AML-193 (cell line): ENCODE data around the gene OTOGL.
"Not testable (repeated sequence)": the region's sequence is repeated elsewhere in the genome, so short reads cannot be mapped to it uniquely, and the experiment has no call there.

Experiments used
- DNase-seq, 2 experiments: peaks; one replicate each; lab custom pipeline; 2025; lab: John Stamatoyannopoulos, UW

The OTOGL gene

DNA sequence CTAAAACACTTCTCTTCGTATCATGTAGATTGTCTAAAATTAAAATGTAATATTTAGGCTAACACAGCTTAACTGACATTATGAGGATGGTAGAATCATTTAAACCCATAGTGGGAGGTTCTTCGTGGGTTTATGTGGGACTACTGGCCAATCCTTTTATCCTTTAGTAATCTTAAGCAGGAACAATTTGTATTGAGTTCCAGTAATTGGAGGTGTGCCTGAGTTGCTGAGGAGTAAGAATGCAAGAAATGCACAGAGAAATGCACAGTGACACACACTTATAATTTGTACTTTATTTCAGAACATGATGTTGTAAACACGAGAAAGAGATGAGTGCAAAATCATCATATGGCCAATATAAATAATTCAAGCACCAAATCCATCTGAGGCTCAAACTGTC lies 22.3 kb downstream of the OTOGL start:
- DNase-seq = no peak

DNA sequence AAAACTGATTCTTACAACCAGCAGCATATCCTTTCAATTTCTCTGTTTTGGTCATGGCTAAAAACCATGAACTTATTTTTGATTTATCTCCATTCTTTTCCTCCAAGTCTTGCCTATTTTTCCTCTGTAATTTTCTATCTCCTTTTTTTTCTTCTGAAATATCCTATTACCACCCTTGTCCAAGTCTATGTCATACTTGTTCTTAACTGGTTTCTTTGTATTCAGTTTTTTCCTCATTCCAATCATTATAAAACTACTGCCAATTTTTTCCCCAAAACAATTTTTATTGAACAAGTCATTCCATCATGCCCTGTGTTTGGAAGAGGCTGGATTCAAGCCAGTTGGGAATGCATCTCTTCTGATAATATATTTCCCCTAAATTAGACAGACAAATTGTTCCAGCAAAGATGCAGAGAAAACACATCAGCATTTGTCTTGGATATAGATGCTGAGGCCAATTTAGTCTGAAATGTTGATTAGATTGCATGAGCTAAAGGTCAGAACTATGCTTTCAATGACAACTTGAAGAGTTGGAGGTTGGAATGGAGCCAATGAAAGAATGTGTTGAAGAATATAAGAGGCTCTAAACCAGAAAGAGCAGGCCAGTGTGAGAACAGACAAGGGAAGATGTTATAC lies 30.7 kb downstream of the OTOGL start:
- DNase-seq = no peak

DNA sequence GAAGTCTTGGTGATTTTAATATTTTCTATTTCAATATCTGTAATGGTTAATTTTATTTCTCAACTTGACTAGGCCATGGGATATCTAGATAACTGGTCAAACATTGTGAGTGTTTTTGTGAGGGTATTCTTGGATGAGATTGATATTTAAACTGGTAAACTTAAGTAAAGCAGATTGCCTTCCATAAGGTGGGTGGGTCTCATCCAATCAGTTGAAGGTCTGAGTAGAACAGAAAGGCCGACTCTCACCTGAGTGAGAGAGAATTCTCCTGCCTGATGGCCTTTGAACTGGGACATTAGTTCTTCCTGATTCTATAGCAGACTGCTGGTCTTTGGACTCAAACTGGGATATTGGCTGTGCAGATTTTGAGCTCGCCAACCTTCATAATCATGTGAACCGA lies 36.3 kb downstream of the OTOGL start:
- no peak for DNase-seq

DNA sequence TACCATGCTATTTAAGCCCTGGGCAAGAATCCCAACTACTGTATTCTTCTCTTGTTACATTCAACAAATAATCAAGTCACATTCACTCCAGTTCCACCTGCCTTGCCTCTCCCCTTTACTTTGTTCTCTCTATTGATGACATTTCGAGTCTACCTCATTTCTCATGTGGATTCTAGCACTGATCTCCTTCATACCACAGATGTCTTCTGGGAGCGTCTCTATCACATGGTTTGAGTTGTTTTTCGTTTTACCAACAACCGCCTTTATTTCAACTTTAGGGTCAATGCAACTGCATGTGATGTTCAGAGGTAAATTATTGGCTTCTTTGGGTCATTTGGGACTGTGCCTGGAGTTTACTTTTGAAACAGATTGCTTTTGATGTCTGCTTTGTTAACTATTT lies 40.7 kb downstream of the OTOGL start:
- no peak for DNase-seq

DNA sequence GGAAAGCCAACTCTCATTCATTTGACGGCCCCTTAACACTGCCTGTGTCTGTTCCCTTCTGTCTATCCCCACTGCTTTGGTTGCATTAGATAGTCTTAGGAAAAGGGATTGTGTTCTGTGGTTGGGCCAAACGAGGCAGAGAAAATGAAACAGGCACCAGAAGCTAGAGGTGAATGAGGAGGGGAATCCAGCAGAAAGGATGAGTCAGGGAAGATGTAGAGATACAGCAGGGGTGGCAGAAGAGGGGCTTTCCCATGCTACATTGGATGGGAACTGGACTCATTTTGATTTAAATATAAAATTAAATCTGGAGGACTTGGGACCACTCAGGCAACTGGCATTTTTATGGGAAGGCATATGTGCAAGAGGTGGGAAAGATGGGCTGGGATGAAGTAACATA lies 43.3 kb downstream of the OTOGL start:
- no peak for DNase-seq

DNA sequence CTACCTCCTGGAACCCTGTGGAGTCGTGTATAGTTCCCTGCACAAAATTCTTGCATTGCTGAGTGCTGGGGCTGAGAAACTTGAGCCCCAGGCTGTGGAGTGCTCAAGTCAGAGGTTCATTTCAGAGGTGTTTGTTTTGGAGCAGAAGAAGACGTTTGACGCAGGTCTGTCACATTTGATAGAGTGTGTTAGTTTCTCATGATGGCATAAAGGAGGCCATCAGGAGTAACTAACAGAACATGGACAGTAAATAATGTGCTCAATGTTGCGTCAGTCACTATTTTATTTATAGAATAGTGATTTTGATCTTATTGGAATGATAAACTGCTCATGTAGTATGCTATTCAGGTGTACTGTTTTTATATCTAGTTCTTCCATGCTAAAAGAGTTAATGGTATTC lies 44.2 kb downstream of the OTOGL start:
- DNase-seq = no peak

DNA sequence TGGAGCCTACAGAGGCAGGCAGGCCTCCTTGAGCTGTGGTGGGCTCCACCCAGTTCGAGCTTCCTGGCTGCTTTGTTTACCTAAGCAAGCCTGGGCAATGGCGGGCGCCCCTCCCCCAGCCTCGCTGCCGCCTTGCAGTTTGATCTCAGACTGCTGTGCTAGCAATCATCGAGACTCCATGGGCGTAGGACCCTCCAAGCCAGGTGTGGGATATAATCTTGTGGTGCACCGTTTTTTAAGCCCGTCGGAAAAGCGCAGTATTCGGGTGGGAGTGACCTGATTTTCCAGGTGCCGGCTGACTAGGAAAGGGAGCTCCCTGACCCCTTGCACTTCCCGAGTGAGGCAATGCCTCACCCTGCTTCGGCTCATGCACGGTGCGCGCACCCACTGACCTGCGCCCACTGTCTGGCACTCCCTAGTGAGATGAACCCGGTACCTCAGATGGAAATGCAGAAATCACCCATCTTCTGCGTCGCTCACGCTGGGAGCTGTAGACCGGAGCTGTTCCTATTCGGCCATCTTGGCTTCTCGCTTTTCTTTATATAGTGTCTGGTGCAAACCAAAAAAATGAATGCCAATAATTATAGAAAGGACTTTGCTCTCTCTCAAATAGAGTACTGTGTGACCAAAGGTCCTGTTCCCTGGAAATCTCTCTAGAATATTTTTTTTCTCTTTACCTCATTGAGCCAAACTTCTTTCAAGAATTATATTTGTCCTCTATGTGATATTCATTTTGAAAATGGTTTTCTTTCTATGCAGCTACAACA lies 50.4 kb downstream of the OTOGL start:
- DNase-seq = not testable (repeated sequence)

DNA sequence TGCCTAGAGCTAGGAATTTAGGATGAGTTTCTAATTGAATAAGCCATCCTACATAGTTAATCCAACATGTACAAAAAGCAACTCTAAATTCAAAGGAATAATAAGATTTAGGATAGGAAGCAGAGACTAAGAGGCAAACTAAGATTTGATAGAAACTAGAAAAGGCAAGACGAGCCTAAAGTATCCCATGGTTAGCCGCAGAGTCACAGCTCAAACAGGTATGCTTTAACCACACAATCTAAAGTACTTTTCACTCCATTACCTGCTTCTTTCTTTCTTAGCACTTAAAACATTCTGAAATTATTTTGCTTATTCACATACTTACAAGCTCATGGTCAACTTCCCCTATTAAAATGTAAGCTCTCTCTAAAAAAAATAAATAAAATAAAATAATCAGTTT lies 51.8 kb downstream of the OTOGL start:
- no peak for DNase-seq

DNA sequence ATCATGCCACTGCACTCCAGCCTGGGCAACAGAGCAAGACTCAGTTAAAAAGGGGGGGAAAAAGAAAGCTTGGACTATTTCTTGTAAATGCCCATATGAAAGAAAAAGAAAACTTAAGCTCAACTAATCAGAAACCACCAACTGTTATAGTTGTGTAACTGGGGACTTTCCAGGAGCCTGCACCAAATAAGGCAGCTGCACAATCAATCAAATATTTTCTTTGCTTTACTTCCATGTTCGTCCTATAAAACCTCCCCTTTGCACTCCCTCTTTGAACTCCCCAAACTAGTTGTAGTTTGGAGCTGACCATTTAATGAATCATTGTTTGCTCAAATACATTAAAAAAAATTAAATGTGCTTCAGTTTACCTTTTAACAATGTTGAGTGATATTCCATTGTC lies 54.9 kb downstream of the OTOGL start:
- no peak for DNase-seq

DNA sequence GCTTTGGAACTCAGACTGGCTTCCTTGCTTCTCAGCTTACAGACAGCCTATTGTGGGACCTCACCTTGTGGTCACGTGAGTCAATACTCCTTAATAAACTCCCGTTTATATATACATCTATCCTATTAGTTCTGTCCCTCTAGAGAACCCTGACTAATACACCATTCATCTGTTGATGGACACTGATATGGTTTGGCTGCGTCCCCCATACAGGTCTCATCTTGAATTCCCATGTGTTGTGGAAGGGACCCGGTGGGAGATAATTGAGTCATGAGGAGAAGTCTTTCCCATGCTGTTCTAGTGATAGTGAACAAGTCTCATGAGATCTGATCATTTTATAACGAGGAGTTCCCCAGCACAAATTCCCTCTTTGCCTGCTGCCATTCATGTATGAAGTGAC lies 57.0 kb downstream of the OTOGL start:
- no peak for DNase-seq

DNA sequence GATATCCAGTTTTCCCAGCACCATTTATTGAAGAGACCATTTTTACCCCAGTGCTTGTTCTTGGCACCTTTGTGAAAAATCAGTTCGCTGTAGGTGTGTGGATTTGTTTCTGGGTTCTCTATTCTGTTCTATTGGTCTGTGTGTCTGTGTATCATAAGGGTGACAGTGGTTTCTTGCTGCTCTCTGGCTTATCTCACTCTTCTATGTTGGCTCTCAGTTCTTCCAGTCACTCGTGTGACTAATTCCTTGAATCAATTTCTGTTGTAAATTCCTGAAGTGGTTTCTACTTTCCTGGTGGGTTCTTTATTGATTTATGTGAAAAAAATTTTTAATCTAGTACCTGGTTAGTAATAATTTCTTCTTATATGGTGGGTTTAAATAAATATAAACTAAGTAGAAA lies 58.3 kb downstream of the OTOGL start:
- DNase-seq = no peak

DNA sequence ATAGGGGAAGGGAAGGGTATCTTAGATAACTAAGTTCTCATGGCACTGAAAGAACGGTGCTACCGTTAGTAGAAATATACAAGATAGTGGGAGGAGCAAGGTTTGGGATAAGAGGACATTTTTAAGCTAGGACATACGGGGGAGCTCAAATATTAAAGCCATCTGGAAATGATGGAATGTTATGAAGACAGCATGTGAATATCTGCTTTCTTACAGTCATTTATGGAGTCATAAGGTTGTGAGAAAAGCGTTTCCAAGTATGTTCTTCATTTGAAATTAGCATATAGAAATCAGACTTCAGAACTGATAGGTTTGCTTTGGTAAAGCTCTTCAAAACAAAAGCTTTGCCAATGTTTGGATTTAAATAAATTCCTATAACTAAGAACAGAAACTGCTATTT lies 62.3 kb downstream of the OTOGL start:
- no peak for DNase-seq

DNA sequence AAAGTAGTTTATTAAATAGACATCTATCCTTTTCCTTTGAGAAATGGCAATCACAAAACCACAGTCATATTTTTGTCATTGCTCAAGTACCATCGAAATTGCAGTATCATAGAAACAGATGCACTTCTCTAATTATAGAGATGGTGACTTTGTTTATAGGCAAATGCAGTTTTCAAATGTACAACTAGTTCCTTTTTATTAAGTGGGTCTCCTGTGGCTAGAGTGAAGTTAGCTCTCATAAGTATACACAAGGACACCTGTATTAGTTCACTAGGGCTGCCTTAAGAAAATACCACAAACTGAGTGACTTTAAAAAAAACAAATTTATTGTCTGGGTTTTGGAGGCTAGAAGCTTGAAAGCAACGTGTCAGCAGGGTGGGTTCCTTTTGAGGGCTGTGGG lies 62.8 kb downstream of the OTOGL start:
- no peak for DNase-seq

DNA sequence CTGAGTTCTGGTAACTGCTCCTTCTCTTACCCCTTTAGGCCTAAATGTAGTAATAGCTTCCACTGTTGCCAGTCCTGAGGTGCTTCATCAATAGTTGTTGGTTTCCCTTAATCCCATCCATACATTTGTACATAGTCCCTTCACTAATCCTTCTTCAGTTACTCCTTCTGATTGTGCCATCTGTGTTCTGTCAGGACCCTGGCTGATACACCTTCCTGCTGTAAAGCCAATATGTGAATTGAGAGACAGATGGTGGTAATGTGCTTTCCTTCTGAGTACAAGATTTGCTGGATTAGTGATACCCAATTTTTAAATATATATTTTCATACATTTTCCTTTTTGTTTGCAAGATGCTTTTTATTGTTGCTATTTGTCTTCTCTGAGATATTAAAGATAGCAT lies 66.4 kb downstream of the OTOGL start:
- DNase-seq = no peak

DNA sequence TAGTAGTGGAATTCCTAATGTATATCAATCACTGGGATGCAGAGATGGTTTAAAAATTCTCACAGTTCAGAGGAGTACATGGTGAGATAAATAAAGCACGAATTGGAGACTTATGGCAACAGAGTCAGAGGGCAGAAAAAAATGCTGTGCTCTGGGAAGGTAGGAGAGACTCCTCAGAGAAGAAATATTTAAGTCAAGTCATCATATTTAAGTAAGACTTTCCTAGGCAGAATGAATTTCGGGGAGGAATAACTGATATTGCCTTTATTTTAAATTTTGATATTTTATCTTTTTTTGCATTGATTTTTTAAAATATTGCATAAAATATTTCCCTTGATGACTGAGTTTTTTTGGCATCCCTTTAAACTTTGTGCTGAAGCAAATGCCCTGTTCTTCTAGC lies 67.4 kb downstream of the OTOGL start:
- DNase-seq = no peak

DNA sequence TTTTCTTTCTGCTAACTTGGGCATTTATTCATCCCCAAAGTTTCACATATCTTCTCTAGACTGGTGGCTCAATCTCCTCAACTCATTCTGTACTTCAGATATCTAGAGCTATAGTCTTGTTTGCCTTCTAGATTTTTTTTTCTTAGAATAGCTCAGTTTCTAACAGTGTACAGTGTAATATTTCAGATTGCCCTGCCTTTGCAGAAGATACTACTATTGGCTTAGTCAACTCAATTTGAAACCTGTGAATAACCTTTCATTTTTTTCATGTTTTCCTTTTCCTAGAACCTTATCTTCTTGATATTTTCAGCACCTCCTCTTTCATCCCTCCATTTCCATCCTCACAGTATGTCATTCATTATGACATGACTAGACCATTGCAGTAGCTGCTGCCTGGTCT lies 69.6 kb downstream of the OTOGL start:
- DNase-seq = no peak

DNA sequence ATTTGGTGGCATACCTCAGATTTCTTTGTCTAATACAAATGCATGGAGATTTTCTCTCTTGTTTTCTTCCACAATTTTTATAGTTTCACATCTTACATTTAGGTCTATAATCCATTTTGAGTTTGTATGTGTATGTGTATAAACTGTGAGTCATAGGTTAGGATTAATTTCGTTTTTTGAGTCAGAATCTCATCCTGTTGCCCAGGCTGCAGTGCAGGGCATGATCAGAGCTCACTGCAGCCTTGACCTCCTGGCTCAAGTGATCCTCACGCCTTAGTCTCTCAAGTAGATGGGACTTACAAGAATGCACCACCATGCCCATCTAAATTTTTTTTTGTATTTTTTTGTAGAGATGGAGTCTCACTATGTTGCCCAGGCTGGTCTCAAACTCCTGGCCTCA lies 71.6 kb downstream of the OTOGL start:
- DNase-seq = no peak

DNA sequence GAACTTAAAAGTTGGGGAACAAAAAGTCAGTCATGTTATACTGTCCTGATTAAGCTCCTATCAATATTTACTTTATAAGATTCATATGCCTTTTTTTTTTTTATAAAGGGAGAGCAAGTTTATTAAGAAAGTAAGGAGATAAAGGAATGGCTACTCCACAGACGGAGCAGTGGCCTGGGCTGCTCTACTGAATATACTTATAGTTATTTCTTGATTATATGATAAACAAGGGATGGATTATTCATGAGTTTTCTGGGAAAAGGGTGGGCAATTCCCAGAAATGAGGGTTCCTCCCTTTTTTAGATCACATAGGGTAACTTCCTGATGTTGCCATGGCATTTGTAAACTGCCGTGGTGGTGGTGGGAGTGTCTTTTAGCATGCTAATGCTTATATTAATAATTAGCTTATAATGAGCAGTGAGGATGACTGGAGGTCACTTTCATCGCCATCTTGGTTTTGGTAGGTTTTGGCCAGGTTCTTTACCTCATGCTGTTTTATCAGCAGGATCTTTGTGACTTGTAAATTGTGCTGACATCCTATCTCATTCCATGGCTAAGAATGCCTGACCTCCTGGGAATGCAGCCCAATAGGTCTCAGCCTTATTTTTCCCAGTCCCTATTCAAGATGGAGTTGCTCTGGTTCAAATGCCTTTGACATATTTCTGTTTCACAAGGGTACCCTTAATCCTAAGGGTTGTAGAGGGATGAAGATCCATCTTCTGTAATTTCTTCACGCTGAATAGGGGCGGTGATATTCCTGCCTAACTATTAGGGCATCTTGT lies 73.9 kb downstream of the OTOGL start:
- no peak for DNase-seq

DNA sequence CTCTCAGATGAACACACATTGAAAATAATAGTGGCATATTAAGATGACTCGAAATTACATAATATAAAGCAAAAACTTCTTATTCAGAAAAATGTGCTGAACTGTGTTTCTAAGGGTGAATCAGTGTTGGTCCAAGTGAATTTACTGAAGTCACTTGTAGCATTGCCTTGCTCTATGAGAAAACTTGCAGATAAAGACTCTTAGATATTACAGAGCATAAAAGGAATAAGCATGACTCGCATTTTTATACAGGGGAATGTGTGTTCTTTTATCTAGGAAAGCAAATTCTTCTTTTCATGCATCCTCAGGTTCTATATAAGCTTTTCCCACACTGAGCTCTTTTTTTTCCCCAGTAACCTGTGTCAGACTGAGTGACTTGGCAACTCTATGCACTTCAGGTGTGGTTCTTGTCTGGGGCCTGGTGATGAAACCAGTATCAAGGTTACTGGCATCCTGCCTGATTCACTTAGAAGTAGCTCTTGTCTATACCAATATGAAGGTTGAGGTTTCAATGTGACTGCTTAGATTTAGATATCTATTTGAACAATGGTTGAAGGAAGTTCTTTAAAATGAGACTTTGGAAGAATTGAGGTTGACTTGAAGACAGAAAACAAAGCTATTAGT lies 76.1 kb downstream of the OTOGL start:
- no peak for DNase-seq

DNA sequence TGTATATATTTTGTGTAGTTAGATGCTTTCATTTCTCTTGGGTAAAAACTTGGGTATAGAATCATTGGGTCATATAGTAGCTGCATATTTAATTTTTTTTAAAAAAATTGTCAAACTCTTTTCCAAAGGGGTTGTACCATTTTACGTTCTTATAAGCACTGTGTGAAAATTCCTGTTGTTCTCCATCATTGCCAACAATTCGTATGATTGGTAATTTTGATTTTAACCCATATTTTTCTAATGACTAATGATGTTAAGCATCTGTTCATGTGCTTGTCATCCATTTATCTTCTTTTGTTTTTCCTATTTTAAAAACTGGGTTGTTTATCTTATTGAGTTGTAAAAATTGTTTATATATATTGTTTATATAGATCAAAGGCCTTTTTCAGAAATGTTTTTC lies 77.4 kb downstream of the OTOGL start:
- no peak for DNase-seq

DNA sequence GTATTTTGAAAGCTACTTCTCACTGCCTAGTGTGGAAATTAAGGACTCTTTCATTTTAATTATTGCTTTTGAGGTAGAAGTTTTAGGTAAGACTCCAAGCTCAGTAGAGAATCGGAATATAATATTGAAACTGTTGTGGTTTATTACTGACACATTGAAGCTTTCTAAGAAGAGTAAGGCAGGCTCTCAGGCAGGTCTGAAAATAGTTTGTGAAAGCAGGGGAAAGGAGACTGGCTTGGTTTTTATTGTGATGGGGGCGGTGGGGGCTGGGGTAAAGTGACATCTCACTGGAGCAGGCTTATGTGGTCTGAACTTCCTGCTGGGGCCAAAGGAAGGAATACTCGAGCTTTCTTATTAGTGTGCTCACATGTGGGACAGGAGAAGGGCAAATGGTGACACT lies 79.5 kb downstream of the OTOGL start:
- no peak for DNase-seq

DNA sequence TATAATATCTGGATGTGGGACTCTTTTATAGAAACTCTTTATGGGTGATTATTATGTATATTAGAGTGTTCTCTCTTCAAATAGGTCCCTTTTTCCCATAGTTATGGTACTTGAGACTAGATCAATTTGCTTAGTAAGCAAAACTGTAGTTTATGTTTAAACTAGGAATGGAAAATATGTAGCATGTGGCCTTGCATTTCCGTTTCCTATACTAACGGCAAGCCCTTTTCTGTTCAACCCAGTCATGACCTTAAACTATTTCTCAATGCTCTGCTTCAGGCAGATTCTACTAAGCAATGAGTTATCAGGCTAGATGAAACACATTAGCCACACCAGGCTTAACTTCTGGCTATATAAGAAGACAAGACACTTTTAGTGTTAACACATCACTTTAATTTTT lies 84.6 kb downstream of the OTOGL start:
- DNase-seq = no peak

DNA sequence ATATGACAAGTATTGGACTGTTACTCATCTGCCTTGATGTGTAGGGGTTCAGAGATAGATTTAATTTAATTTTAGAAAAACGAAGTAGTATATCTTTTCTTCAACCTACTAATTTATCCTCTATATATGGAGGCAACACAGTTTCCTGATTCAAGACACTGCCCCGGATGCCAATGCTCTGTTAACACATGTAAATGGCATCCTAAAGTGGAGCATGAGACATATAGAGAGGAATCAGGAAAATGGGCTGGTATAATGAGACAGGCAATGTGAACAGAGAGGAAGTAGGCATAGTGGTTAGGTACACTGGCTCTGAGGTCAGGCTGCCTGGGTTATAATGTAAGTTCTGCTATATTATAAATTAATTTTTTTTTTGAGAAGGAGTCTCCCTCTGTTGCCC lies 85.6 kb downstream of the OTOGL start:
- peak in 1 of 2 experiments; percentile 5 for DNase-seq
